CMK (cell line): ENCODE data around the gene ZFAND5.
A peak's percentile ranks its signal among the peaks of the same experiment; 100 is the strongest.

Experiments used
- DNase-seq: peaks from one replicate; pipeline ENCODE4 v3.0.0-alpha.2; 2010; ENCODE audit warnings: low read depth

The ZFAND5 gene

DNA sequence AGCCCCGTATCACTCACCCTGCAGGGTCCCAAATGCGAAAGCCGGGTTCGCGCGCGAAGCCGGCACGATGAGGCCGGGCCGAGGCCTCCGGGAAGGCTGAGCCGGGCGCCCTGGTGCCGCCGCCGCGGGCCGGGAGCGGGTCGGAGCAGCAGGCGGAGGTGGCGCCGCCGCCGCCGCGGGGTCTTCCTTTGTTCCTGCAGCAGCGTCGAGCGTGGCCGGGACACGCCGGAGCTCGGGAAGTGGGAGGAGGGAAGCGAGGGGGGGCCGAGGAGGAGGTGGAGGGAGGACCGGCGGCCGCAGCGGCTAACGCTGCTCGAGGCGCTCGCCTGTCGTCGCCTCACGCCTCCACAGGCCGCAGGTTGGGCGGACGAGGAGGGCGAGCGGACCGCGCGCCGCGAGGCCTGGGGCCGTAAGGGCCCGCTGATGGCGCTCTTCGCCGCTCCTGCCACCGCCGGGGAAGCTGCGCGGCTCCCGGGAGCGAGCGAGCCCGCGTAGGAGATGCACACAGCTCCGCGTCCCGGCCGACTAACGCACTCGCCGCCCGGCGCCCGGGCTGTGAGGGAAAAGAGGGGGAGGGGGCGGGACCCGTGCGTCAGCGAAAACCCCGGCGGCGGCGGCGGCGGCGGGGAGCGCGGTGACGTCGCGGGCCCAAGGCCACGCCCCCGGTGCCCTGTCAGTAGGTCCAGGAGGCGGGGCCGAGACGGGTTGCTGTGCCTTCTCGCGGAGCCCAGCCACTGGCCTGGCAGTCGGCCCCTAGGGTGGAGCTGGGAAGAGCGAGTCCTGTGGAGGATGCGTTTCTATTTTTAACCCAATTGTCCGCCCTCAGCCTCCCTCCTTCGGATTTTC lies at the start of gene ZFAND5:
ZFAND5 (minus strand) TSS at position 530 of the 846 bp plus-strand sequence. CDS start 4,430 bp downstream, outside the sequence.
- peak; percentile 60 for DNase-seq

GRCh38 chr9:72412483-72413040 lies 47.6 kb upstream of the ZFAND5 start:
- no peak for DNase-seq

GRCh38 chr9:72410214-72410613 lies 45.2 kb upstream of the ZFAND5 start:
- no peak for DNase-seq

GRCh38 chr9:72407114-72407513 lies 42.1 kb upstream of the ZFAND5 start:
- no peak for DNase-seq

DNA sequence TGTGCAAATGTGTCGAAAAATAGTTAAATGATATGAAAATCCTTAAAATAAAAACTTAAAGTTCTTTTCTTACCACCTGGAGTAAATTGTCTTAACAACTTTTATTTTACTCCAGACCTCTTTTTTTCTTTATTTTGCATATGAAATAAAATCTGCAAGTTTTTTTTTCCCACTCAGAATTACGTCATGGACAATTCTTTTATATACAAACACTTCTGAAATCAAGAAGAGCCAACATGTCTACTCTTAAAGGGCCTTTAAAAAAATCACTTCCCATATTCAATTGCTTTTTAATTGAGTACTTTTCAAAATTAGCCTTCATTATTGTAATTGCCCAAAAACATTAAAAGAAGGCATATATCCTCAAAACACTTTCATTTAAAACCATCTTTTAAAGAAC lies 37.7 kb upstream of the ZFAND5 start:
- no peak for DNase-seq

- no peak for DNase-seq
Measured at GRCh38 chr9:72401396-72401795, 36.4 kb upstream of the ZFAND5 start.

GRCh38 chr9:72400866-72401265 lies 35.9 kb upstream of the ZFAND5 start:
- no peak for DNase-seq

DNA sequence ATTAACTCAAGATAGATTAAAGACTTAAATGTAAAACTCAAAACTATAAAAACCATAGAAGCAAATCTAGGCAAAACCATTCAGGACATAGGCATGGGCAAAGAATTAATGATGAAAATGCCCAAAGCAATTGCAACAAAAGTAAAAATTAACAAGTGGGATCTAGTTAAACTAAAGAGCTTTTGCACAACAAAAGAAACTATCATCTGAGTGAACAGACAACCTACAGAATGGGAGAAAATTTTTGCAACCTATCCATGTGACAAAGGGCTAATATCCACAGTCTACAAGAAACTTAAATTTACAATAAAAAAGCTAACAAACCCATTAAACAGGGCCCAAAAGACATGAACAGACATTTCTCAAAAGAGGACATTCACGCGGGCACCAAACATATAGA lies 34.4 kb upstream of the ZFAND5 start:
- DNase-seq, result no peak

GRCh38 chr9:72396247-72397091 lies 31.5 kb upstream of the ZFAND5 start:
- DNase-seq, result no peak

GRCh38 chr9:72394066-72394465 lies 29.1 kb upstream of the ZFAND5 start:
- no peak for DNase-seq

DNA sequence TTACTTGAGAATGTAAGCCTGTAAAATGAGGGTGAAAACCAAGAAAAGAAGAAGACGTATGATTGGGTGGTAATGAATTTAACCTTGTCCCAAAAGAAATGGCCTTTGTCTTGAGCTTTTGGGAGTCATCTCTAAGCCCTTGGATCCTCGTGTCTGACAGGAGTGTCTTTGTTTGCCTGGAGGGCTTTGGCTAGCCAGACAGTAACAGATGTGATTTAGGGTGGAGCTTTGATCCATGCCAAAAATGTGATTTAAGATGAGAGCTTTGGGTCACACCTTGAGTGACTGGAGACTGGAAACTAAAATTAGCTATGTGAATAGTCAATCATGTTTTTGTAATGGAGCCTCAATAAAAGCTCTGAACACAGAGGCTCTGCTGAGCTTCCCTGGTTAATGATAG lies 25.9 kb upstream of the ZFAND5 start:
- DNase-seq, result no peak

- DNase-seq, result no peak
Measured at GRCh38 chr9:72386186-72386585, 21.2 kb upstream of the ZFAND5 start.

DNA sequence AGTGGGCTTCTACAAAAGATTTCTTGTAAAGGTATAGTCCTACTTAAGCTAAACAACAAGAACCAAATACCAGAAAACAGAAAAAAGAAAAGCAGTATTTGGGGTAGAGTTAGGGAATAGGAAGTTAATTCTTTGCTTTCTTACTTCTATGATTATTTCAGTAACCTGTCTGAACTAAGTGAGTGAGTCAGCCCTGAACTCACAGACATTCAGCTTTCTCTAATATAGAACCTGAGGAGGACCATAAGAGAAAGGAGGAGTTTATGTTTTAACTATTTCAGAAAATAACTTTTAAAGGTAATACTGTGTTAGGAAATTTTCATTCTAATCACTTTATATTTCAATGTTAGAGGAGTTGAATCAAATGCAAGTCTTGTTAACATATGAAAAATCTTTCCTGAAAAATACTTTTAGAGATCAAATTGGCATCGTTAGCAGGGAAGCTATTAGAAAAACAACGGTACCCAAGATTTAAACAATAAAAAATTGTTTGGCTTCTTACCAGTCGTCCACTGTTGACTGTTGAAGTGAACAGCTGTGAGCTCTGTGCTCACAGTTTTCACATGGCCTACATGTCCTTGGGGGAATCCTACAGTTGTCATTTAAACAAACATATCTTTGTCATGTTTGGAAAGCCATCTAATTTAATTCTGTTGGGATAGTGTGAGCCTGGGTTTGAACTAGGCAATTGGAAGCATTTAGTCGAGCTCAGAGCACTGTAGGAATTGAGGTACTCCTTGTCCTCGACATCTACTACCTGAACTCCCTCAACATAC lies 19.9 kb upstream of the ZFAND5 start:
- DNase-seq, result no peak

- no peak for DNase-seq
Measured at GRCh38 chr9:72383978-72384709, 19.1 kb upstream of the ZFAND5 start.

DNA sequence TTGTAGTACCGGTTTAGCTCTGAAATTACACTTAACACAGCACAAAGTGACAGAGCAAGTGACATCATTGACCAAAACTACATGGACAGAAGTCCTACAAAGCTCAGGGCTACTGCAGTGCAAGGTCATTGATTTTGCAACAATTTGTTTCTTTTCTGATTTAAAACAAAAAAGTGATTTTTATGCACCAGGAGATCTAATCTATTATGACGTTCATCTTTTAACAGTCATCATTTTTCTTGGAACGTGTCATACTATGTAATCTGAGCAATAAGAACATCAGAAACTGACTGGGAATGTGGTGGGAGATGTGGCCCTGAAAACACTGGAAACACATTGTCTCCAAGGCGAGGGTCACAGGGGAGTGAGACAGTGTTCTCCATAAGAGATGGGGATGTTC lies 17.4 kb upstream of the ZFAND5 start:
- DNase-seq, result no peak

GRCh38 chr9:72377041-72377440 lies 12.0 kb upstream of the ZFAND5 start:
- DNase-seq, result no peak

DNA sequence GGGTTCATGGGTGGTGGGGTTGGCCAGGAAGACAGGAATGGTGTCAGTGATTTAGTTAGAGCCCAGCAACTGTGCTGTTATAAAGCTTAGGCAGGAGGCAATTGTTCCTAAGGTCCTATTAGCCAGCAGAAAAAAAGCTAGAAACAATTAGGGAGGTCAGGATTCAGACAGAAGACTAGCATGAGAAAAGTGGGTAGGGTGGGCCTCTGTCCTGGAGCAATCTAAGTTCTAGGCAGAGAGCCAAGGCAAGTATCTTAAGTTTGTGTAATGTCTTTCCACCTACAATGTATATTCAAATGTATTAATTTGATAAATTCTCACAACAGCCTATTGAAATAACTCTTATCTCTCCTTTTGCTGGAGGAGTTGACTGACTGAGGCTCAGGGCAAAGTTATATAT lies 6.1 kb upstream of the ZFAND5 start:
- no peak for DNase-seq

- no peak for DNase-seq
Measured at GRCh38 chr9:72365525-72366256, 683 bp upstream of the ZFAND5 start.

- DNase-seq, result no peak
Measured at GRCh38 chr9:72363908-72364678, 915 bp downstream of the ZFAND5 start.

GRCh38 chr9:72363236-72363635 lies 1.8 kb downstream of the ZFAND5 start:
- DNase-seq, result no peak
